IMR-90 (cell line): ENCODE data around the gene EXOC4. TPM values are rescaled to one million over a fixed set of nuclear protein-coding genes. Genes with fewer than 3 reads are reported as not detected.
A peak's percentile ranks its signal among the peaks of the same experiment; 100 is the strongest.

Experiments used
- ATAC-seq: fragments of 200-7000 bp; cut with Tn5 transposase; 2 replicates; pipeline ENCODE4 v1.9.1; 2020; ENCODE audit warnings: low read depth, mild to moderate bottlenecking, moderate library complexity
- BruUV-seq: library from RNA; stranded (reverse); fragments of 400-500 nt; replicated peaks from 2 replicates; lab custom pipeline; 2021; lab: Mats Ljungman, UMichigan
- CTCF ChIA-PET: fragments of 300-600 bp; formaldehyde crosslinking; extraction: SDS; loops from one replicate; lab custom pipeline; 2021; ENCODE audit warnings: antibody characterized with exemption; lab: Yijun Ruan, JAX
- POLR2A ChIA-PET: fragments of 300-600 bp; sonication (Branson Sonifier 250); formaldehyde crosslinking; loops from one replicate; lab custom pipeline; 2022; ENCODE audit warnings: antibody characterized with exemption; ENCODE audit not compliant: unreplicated experiment; lab: Charles Lee
- DNase-seq: peaks from one replicate; pipeline ENCODE4 v3.0.0; 2013
- H2AFZ ChIP-seq: replicated peaks from 2 replicates; pipeline ENCODE3; 2013; ENCODE audit warnings: low read length, mild to moderate bottlenecking; ENCODE audit not compliant: poor library complexity
- H2AK5ac ChIP-seq: 2 replicates; pipeline ENCODE4 v1.6.1; 2013; ENCODE audit warnings: low read depth, low read length, inconsistent platforms
- H2AK9ac ChIP-seq: replicated peaks from 2 replicates; pipeline ENCODE3; 2013; ENCODE audit warnings: mild to moderate bottlenecking, low read depth, low read length, moderate library complexity; ENCODE audit not compliant: poor library complexity
- H2BK120ac ChIP-seq: 2 replicates; pipeline ENCODE4 v1.6.1; 2013; ENCODE audit warnings: low read depth, low read length, inconsistent platforms
- H2BK15ac ChIP-seq: 3 replicates; pipeline ENCODE4 v1.6.1; 2013; ENCODE audit warnings: low read depth, low read length, inconsistent platforms
- H2BK20ac ChIP-seq: 2 replicates; pipeline ENCODE4 v1.6.1; 2013; ENCODE audit warnings: low read depth, mild to moderate bottlenecking, inconsistent platforms, low read length, moderate library complexity
- H2BK5ac ChIP-seq: 2 replicates; pipeline ENCODE4 v1.6.1; 2013; ENCODE audit warnings: mild to moderate bottlenecking, low read depth, low read length, inconsistent platforms; ENCODE audit not compliant: poor library complexity, severe bottlenecking
- H3K14ac ChIP-seq: replicated peaks from 2 replicates; pipeline ENCODE4 v1.6.1; 2013; ENCODE audit warnings: low read depth, low read length, inconsistent platforms
- H3K18ac ChIP-seq: 2 replicates; pipeline ENCODE4 v1.6.1; 2013; ENCODE audit warnings: low read depth, low read length, control low read depth
- H3K23ac ChIP-seq: 2 replicates; pipeline ENCODE4 v1.6.1; 2013; ENCODE audit warnings: low read depth, low read length, inconsistent platforms
- H3K27ac ChIP-seq: 2 replicates; pipeline ENCODE4 v1.5.1; 2013; ENCODE audit warnings: mild to moderate bottlenecking, control low read depth, low read length; ENCODE audit not compliant: insufficient read depth
- H3K27me3 ChIP-seq: 2 replicates; pipeline ENCODE4 v1.6.1; 2013; ENCODE audit warnings: low read length; ENCODE audit not compliant: control insufficient read depth, insufficient read depth
- H3K36me3 ChIP-seq: 2 replicates; pipeline ENCODE4 v1.6.1; 2013; ENCODE audit warnings: low read length, mixed read lengths; ENCODE audit not compliant: control insufficient read depth, insufficient read depth
- H3K4ac ChIP-seq: 2 replicates; pipeline ENCODE4 v1.6.1; 2013; ENCODE audit warnings: low read depth, low read length, inconsistent platforms
- H3K4me1 ChIP-seq: 2 replicates; pipeline ENCODE4 v1.6.1; 2013; ENCODE audit warnings: low read length, mixed read lengths; ENCODE audit not compliant: control insufficient read depth, insufficient read depth
- H3K4me2 ChIP-seq: 2 replicates; pipeline ENCODE4 v1.6.1; 2013; ENCODE audit warnings: low read depth, mild to moderate bottlenecking, control low read depth, low read length, moderate library complexity
- H3K4me3 ChIP-seq: 2 replicates; pipeline ENCODE4 v1.5.1; 2013; ENCODE audit warnings: low read depth, mild to moderate bottlenecking, control low read depth, low read length, moderate library complexity; ENCODE audit not compliant: insufficient read depth
- H3K56ac ChIP-seq: 2 replicates; pipeline ENCODE4 v1.6.1; 2013; ENCODE audit warnings: low read length, inconsistent platforms; ENCODE audit not compliant: insufficient read depth; ENCODE audit errors: extremely low read depth
- H3K79me1 ChIP-seq, 2 experiments: 2 replicates each; pipeline ENCODE4 v1.6.1; 2013; ENCODE audit warnings: low read length in 2 of 2, inconsistent platforms in 1 of 2, low read depth in 1 of 2
- H3K9ac ChIP-seq: 2 replicates; pipeline ENCODE4 v1.6.1; 2013; ENCODE audit warnings: low read depth, low read length, control low read depth
- H3K9me1 ChIP-seq: 2 replicates; pipeline ENCODE4 v1.6.1; 2013; ENCODE audit warnings: low read length, inconsistent platforms; ENCODE audit not compliant: insufficient read depth
- H3K9me3 ChIP-seq: 2 replicates; pipeline ENCODE4 v1.6.1; 2013; ENCODE audit warnings: low read length; ENCODE audit not compliant: control insufficient read depth, insufficient read depth
- H4K20me1 ChIP-seq: 2 replicates; pipeline ENCODE4 v1.6.1; 2013; ENCODE audit warnings: low read length, inconsistent platforms; ENCODE audit not compliant: insufficient read depth
- H4K5ac ChIP-seq: 2 replicates; pipeline ENCODE4 v1.6.1; 2013; ENCODE audit warnings: mild to moderate bottlenecking, low read depth, low read length, control low read depth
- H4K8ac ChIP-seq, 2 experiments: 2 replicates each; pipeline ENCODE4 v1.6.1; 2013; ENCODE audit warnings: low read depth in 2 of 2, low read length in 2 of 2, control low read depth in 1 of 2, inconsistent platforms in 1 of 2
- H4K91ac ChIP-seq: 2 replicates; pipeline ENCODE4 v1.6.1; 2013; ENCODE audit warnings: low read depth, low read length, inconsistent platforms; ENCODE audit not compliant: insufficient read depth
- FOS ChIP-seq: fragments of 150-350 bp; IDR thresholded peaks from 2 replicates; pipeline ENCODE4 v1.6.1; 2016; ENCODE audit warnings: low read depth, low read length
- RAD21 ChIP-seq: IDR thresholded peaks from 2 replicates; pipeline ENCODE4 v1.6.1; 2012; ENCODE audit warnings: low read length, improper control_type of control experiment
- WGBS, 2 experiments: methylation state at CpG; one replicate each; pipeline versions ENCODE4 v1.1.5 to v1.1.7; 2013; ENCODE audit warnings: missing lambda C conversion rate in 2 of 2; ENCODE audit not compliant: insufficient read length in 1 of 2; ENCODE audit errors: extremely low coverage in 2 of 2; 5-methylcytosine and 5-hydroxymethylcytosine counted together
- dilution Hi-C: fragments of 300-500 bp; cut with HindIII; formaldehyde crosslinking; loops from one replicate; pipeline ENCODE4 v1.14.3; 2018; ENCODE audit warnings: low sequenced_read_pairs; ENCODE audit not compliant: unreplicated experiment
- in situ Hi-C: fragments of 300-500 bp; cut with MboI; formaldehyde crosslinking; loops from 3 replicates; pipeline ENCODE4 v1.14.3; 2019; ENCODE audit warnings: low sequenced_read_pairs, inconsistent platforms, mixed read lengths
- intact Hi-C: fragments of 100-400 bp; cut with micrococcal nuclease; formaldehyde crosslinking; loops from 2 replicates; pipeline ENCODE4 v1.10.0; 2022
- polyA plus RNA-seq, 3 experiments: library from polyadenylated mRNA; depleted of rRNA; stranded (reverse); fragments of >200 nt; gene quantifications; 2 replicates each; pipeline ENCODE4 v1.2.3, GENCODE V29; 2012; ENCODE audit warnings: low replicate concordance in 1 of 3
- total RNA-seq: library from RNA; depleted of rRNA; stranded (reverse); fragments of >200 nt; gene quantifications from 2 replicates; pipeline ENCODE4 v1.2.3, GENCODE V29; 2012

EXOC4 gene
- total and polyA plus RNA-seq, 2 of the 4 experiments (the other 2 are of a cell fraction), result 25.4 to 94.6 TPM

GRCh38 chr7:133887459-133887858, 634.6 kb downstream of the EXOC4 start:
- no TSS peak for BruUV-seq
- no peaks in the 10 kb centered on the region for H3K79me1 ChIP-seq
- no peak overlapping the region for H3K9ac ChIP-seq
- no peak overlapping the region for H2BK5ac ChIP-seq
- no peak overlapping the region for H4K5ac ChIP-seq
- H3K4me3 ChIP-seq, result no peak overlapping the region
- ChIA-PET POLR2A (no interaction called here), CTCF (no interaction called here)
- H4K20me1 ChIP-seq, result no peaks in the 10 kb centered on the region
- no peak overlapping the region for H3K56ac ChIP-seq
- no peak overlapping the region for H3K14ac ChIP-seq
- no peak overlapping the region for H3K4ac ChIP-seq
- no peak overlapping the region for H4K8ac ChIP-seq
- no peaks in the 10 kb centered on the region for H3K36me3 ChIP-seq
- H3K27me3 ChIP-seq, result no peaks in the 10 kb centered on the region
- in situ Hi-C loops (no loop called here), dilution Hi-C loops (no loop called here), intact Hi-C loops (no loop called here)
- H3K9me3 ChIP-seq, result no peaks in the 10 kb centered on the region
- ATAC-seq (peak; percentile 62; the same call in 1 of the 2 replicates), DNase-seq (peak; percentile 16)
- no CpG with 5 or more reads among the region's 2 CpGs for WGBS, 2 experiments
- no peak overlapping the region for H3K27ac ChIP-seq
- no peak overlapping the region for H3K18ac ChIP-seq
- no peak overlapping the region for H3K23ac ChIP-seq
- H3K9me1 ChIP-seq, result peaks cover 3% of the 10 kb centered on the region; the same call in 1 of the 2 replicates
- H2AK5ac ChIP-seq, result no peak overlapping the region
- no peak overlapping the region for H2AFZ ChIP-seq
- H2BK120ac ChIP-seq, result no peak overlapping the region
- no peak overlapping the region for H2BK20ac ChIP-seq
- no peak overlapping the region for H2AK9ac ChIP-seq
- no peaks in the 10 kb centered on the region for H3K4me1 ChIP-seq
- 0 out of 2 replicates have a peak, but pooled peaks have one; percentile 7 for TF ChIP-seq FOS
- TF ChIP-seq RAD21, result no peak
- H4K91ac ChIP-seq, result no peak overlapping the region
- H3K4me2 ChIP-seq, result no peak overlapping the region
- no peak overlapping the region for H2BK15ac ChIP-seq
